ENCODE data around the gene RRH.

RRH gene

DNA sequence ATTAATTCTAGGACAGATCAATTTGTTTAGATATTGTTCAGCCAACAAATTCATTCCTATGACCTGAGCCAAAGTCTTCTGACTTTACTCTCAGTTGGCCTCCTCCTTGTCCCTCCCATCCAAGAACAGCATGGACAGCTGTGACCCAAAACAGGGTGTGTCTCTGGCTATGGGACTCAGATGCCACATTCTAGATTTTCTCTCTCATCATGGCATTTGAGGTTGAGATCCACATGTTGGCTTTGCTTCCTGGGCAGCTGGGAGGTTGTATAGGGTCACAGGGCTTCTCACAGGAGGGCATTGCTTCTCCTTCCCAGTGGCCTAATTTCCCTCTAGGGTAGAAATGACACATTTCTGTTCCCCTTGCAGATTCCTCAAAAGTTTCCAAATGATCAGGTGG lies 62.3 kb downstream of the RRH start:
- no peak for DNase-seq

Measured in NCI-H510A (cell line).